Measurements from ENCODE around the gene C11orf98.
"Not testable (repeated sequence)": the region's sequence is repeated elsewhere in the genome, so short reads cannot be mapped to it uniquely, and the experiment has no call there.

Gene C11orf98

DNA sequence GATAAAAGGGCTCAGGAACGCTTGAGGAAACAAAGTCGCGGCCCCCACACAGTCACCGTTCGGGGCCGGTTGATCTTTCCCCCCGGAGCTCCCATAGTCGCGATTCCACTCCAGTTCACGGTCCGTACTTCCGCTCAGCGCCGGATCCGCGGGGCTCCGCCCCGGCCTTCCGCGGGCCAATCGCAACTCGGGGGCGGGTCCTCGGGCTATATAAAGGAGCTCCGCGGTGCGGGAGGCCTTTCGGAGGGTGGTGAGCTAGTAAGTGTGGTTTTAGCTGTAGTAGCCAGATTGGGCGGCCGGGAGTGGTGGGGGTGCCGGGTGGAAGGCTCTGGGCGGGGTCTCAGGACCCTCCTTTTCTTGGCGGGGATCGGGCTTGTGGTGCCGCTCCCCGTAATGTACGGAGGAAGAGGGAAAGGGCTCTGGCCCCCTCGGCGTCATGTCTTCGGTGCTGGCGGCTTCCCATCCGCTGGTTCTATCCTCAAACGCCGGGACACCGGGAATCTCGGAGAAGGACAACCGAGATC is at the start of gene C11orf98, which contains the start of gene CSKMT:
Gene C11orf98 (minus strand): TSS at position 136 of the 524 bp plus-strand sequence. CDS start 41 bp downstream, at position 95.
Gene CSKMT (plus strand): TSS at position 238 of the 524 bp plus-strand sequence. CDS start 568 bp downstream, outside the sequence.
- peak; percentile 84 to 85 for DNase-seq

DNA sequence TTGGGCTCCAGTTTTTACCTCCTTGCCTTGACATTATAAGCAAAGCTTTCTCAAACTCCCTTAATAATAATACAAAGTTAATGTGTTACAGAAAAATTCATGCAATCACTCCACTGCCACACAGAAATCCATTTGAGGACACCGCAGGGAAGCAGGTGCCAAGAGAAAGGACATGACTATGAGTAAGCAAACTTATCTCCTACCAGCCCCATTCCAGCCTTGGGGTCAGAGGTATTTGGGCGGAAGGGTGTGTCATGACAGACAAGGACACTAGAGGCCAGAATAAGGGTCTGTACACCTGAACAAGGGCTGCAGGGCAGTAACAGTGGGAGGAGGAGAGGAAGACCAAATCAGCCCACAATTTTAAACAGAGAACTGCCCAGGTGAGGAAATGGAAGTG is 48.3 kb upstream of the C11orf98 start:
- no peak for DNase-seq

DNA sequence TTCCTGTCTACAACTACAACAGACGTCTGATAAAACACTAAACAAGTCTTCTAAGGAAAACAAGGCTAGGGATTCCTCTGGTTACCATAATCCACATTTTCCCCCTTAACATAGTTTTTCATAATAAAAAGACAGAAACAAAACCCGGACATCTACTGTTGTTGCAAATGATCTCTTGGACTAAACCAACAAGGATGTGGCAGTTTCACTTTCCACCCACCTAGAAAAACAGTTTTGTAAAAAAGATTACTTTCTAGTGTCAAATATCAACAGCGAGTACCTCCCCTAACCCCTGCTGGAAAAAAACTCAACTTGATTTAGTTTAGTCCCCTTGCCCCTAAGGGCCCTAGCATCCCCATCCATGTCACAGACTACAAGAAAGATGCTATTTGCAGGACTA is 47.9 kb upstream of the C11orf98 start:
- no peak for DNase-seq

DNA sequence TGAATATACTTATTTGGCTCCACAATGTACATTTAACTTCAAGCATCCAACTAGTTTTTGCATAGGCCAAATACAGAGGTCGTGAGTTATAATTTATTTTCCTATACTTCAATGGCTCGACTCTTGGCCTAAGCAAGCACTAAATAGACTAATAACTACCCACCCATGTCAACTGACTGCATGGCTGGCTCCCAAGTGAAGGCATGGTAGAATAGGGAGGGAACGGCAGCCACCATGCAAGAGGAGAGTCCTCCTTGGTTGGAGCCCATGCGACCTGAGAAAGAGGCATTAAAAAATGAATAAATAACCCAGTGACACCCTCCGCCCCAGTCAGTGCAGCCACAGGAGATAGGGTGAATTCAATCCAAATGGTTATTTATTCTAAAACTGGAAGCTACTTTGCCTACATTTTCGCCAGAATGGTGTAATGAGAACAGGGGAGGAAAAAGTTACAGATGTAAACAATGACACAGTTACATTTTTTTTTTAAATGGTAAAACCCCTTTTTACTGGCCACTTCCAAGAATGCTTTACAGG is 47.3 kb upstream of the C11orf98 start:
- no peak for DNase-seq

DNA sequence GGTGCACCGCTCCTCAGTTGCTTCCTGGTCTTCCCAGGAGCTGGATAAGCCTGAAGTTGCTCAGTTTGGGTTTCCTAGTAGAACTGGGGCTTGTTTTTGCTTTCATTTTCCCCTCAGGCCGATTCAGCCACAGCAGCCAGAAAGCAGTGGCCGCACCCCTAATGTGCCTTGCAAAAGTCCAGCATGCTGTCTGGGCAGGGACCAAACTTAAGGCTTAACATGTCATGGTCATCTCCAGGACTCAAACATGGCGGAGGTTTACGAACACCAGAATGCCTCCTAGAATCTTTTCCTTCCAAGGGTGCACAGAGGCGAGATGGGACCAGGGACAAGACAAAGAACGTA is 45.0 kb upstream of the C11orf98 start:
- no peak for DNase-seq

DNA sequence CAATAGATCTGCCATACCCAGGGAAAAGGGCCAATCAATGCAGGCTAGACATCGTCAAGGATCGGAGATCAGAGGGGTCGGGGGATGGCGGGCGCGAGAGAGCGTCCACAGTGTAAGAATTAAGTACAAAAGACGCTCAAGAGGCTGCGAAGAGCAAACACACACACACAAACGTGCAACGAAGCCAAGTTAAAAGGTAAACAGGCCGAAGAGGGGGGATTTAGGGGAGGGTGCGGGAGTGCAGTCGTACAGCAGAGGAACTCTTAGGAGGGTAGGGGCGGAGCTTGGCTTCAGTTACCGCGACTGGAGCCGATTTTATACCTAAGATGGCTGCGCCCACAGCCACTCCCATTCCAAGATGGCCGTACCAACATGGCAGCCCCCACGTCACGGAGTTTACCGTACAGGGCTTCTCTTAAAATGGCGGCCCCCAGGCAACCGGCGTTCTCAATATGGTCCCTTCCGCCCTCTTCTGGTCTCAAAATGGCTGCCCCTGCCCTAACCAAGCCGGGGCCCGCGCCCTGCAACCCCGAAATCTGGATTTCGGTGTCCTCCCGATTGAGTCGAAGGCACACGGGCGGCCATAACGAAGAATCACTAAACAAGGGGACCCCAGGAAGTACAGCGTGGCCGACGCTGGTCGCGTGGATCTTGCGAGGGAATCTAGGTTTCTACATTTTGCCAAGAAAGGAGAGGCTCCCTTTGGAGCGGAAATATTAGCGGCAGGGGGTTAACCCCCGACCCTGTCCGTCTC is 44.4 kb upstream of the C11orf98 start:
- DNase-seq: peak; percentile 97 to 98

DNA sequence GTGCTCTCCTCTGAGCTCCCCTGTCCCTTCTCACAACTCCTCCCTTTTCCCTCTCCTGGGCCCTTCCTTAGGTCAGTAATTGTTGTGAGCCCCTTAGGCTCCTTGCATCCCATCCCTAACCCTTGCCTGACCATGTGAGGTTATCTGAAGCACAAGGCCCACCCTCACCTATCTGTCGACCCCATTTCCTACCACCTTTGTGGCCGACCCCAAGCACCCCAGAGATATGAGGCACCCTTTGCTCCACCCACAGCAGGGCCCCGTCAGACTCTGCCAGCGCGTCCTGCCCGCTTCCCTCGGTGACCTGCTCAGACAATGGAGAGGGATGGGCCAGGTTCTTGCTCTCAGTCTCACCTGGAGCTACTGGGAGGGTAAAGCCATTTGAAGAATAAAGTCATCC is 43.8 kb upstream of the C11orf98 start:
- no peak for DNase-seq

DNA sequence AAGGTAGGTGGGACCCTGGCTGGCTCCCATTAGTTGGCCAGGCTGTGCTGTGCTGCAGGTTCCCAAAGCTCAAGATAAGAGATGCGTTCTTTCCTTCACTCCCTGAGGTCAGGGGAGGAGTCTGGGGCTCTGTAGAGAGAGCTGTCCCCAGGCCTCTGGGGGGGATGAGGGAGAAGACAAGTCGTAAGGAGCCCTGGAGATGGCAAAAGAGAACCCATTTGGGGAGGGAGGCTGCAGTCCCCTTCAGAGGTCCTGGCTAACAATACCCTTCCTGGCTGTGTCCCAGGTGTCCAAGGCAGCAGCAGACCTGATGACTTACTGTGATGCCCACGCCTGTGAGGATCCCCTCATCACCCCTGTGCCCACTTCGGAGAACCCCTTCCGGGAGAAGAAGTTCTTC is 43.4 kb upstream of the C11orf98 start:
- no peak for DNase-seq

DNA sequence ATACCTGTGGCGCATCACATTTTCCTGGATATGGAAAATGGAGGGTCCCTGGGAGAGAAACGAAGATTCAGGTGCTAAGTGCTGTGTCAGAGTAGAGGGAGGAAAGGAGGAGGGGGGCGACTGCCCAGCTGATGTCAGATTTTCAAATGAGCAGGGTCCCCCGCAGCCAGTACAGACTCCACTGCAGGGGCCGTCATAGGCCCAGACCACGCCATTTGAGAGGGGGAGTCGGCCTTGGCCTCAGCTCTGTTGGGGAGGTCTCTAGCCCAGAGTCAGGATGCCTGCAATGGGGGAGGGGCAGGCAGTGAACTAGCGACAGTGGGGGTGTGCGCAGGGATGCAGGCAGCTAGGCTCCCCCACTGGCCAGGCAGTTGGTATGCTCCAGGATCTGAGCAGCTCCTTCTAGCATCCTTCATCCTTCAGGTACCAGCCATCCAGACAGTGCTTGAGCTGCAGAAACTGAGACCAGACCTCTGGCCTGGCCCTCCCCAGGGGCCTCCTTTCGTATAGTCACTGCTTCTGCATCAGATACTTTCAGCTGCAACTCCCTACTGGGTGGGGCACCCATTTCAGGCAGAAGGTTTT is 42.4 kb upstream of the C11orf98 start, which contains the start of the genes BSCL2 and GNG3:
Gene BSCL2 (minus strand): TSS at position 148 of the 585 bp plus-strand sequence. CDS start 229 bp downstream, outside the sequence.
Gene GNG3 (plus strand): TSS at position 400 of the 585 bp plus-strand sequence. CDS start 620 bp downstream, outside the sequence.
- DNase-seq: no peak

DNA sequence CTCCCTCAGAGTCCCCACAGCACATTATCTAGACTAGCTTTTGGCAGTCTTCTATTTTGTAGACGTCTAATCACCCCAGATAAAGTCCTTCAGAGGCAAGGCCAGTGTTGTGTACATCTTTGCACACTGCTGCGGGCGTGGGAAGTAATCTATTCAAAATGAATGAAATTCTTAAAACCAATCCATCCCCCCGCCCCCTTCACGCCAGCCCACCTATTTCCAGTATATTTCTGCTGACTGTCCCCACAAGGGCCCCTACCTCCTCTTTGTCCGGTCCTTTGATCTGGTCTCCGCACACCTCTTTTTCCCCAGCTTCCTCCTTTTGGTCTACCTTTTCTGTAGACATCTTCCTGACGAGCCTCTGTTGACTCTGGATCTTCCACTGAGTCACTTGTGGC is 41.8 kb upstream of the C11orf98 start:
- no peak for DNase-seq

DNA sequence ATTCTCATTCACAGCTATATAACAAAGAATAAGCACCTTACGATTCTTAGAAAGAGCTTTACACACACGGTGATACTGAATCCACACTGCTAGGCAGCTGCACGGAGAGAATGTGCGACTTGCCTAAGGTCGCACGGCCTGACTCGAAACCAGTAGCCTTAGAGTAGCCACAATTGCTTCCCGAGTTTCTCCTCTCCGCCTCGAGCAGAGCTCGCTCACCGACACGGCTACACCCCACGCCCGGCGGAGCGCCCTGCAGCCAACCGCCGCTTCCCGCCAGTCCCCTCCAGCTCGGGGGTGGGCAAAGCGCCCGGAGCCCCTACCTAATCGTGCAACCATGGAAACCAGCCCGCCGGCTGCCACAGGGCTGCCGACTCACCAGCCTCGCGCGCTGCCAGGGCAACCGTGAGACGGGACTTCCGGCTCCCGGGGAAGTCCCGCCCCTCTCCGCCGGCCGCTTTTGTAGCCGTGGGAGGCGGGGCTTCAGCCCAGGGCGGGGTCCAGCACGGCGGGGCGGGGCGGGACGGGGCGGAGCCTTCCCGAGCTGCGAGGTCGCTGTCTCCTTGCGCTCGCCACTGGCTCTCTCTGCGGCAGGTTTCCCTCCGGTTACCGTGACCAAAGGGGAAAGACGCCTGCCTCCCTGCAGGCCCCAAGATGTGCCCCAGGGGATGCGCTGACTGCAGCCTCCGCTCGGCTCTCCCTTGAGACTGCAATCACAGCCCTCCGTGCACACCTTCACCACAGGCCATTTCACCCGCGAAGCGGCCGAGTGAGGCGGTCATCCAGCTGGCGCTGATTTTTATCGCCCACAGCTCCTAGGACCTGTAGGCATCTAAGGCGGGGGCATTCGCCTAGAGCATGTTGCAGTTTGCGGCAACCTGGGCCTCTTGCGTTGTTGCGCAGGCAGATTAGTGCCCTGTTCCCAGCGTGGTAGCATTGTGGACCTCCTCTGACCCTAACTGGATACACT is 41.2 kb upstream of the C11orf98 start:
- DNase-seq: peak; percentile 77 to 82

DNA sequence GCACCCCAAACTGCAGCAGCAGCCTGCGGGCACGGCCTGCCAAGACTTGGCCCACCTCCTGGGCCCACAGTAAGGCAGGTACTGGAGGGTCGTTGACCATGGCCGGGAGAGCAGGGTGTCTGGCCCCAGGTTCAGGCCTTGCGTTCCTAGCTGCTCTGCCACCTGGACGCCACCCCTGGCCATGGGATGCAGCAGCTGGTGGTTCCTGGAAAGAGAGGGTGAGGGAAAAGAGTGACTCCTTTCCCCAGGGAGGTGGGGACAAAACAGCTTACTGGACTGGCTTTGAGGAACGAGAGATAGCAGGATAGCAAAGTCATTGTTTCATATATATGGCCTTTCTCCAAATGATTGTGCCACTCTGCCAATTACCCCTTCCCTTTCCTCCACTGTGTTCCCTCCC is 40.4 kb upstream of the C11orf98 start:
- DNase-seq: peak in 1 of 2 experiments; percentile 23

DNA sequence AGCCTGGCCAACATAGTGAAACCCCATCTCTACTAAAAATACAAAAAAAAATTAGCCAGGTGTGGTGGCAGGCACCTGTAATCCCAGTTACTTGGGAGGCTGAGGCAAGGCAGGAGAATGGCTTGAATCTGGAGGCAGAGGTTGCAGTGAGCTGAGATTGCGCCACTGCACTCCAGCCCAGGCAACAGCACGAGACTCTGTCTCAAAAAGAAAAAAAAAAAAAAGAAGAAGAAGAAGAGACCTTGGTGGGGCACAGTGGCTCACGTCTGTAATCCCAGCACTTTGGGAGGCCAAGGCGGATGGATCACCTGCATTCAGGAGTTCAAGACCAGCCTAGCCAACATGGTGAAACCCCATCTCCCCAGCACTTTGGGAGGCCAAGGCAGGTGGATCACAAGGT is 38.9 kb upstream of the C11orf98 start:
- DNase-seq: not testable (repeated sequence)

DNA sequence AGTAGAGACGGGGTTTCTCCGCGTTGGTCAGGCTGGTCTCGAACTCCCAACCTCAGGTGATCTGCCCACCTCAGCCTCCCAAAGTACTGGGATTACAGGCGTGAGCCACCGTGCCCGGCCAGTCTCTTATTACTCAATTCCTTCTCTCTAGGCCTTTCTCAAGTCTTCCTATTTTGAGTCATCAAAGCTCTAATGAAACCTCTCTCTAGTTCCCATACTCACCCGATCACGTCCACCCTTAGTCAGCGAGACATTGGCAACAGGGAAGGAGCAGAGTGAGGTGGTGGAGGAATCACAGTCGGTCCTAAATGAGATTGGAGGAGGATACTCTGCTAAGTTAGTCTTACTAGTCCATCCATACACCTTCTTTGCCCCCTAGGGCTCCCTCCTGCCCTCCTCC is 37.2 kb upstream of the C11orf98 start:
- no peak for DNase-seq

DNA sequence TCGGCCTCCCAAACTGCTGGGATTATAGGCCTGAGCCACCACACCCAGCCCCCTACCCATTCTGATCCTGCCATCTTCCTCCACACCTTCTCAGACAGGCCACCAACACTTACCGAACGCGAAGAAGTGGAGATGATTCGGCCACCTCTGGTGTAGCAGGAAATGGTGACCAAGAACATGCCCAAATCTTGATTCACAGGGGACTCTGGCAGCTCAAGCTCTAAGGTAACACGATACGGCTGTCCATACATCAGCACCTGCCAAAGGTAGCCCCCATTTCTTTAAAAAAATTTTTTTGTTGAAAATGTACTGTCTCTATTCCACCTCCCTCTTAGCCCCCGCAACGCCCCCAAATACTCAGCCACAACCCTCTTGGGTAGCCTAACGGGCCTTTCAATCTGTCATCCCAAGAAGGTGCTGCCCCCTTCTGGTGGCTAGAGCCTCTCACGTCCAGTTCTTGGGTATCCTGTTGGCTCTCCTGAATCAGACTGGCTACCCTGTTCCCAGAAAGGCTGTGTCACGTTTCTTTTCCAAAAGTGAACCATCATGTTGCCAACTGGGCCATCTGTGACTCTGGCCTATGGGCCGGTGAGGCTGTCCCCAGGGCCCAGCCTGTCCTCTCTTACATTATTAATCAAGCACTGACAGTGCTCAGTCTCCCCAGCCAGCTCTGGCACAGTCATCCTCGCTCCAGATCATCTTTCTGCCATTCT is 29.6 kb upstream of the C11orf98 start:
- DNase-seq: peak; percentile 64 to 65

DNA sequence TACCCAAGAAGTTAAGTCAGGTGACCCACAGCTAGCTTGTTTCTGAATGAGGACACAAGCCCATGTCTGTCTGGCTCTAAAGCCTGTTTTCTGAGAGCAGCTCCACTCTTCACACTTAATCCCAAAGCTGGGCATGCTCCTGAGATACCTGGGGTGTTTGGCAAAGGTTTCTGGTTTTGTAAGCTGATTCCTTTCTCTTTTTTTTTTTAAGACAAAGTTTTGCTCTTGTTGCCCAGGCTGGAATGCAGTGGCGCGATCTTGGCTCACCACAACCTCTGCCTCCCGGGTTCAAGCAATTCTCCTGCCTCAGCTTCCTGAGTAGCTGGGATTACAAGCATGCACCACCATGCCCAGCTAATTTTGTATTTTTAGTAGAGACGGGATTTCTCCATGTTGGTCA is 28.6 kb upstream of the C11orf98 start:
- not testable (repeated sequence) for DNase-seq

DNA sequence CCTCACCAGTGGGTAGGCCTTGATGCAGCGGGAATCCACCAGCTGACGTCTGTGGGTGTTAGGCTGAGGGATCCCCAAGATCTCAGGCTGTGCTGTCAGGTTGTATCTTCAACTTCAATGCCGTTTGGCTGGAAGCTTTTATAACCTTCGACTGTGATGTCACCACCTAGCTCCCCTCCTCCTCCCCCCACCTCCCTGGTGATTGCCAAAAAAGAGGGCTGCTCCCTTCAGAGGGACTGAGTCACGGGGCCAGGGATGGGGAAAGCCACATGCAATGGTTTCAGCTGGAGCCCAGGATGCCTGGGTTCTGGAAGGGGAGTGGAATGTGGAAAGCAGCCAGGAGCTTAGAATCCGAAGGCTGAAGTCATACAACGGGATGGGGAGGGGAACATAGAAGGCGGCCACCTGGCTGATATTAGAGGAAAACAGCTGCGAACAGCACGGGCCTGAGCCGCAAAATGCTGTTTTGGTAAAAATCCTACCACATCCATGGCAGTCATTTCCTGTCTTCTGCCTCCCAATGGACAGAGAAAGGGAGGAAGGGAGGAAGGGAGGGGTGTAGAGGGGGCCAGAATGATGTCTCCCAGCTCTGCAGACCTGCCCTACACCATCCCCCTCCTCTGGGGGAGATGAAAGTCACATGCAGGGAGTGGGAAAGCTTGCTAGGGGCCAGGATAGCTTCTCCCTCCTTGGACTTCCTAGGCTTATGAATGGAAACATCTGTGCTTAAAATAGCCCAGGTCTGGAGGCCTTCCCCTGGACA is 24.6 kb upstream of the C11orf98 start, which contains the start of gene LRRN4CL:
Gene LRRN4CL (minus strand): TSS at position 110 of the 763 bp plus-strand sequence. CDS start 1,022 bp downstream, outside the sequence.
- no peak for DNase-seq

DNA sequence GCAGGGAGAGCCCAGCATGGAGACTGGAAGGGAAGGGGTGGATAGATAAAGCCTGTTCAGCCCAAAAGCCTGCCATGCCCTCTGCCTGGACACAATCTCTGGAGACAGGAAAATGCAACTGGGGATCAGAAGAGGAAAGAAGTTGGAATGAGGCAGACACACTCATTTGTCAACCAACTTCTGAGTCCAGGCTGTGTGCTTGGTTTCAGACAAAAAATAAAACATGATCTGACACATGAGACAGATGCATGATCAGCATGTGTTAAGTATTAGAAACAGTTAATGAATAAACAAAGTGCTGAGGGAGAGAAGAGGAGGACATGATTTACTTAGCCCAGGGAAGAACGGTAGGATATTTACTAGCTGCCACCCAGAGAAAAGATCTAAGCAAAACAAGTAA is 23.5 kb upstream of the C11orf98 start:
- no peak for DNase-seq

DNA sequence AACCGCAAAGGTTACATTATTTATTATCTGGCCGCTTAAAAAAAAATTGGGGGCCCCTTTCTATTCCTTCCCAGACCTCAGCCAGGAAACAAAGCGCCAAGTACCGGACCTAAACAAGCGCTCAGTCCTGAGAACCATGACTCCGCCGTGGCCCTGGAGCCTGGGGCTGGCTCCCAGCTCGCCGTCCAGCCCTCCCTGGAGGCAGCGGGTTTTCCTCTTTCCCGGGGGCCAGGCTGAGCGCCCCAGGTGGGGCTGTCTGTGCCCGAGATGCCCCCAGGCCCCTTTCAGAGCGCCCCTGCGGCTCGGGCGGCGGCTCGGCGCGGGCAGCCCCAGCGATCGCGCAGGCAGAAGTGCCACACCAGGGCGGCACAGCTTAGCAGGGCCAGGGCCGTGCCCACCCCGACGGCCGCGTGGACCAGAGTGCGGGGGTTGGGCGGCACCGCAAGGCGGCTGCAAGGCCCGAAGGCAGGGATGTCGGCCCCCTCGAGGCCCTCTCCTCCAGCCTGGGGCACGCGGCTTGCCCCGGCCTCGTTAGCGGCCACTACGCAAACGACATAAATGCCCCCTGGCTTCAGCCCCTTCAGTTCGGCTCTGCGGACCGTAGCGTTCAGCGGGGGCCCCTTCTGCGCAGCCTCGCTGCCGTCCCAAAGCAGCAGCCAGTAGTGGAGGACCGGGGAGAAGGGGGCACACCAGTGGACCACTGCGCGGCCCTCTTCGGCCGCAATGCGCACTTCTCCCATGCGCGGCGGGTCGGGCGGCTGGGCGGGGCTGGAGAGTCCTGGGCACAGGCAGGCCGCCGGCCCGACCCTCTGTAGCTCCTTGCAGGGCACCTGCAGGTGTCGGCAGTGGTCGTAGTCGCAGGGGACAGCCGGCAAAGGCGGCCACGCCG is 22.7 kb upstream of the C11orf98 start:
- no peak for DNase-seq

DNA sequence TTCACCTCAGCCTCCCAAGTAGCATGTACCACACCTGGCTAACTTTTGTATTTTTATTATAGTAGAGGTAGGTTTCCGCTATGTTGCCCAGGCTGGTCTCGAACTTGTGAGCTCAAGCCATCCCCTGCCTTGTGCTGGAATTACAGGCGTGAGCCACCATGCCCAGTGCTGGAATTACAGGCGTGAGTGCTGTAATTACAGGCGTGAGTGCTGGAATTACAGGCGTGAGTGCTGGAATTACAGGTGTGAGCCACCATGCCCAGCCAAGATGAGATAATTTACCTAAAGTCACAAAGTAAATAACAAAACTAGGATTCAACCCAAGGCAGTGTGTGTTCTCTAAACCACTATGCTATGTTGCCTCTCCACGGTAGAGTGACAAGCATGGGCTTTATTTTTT is 17.5 kb upstream of the C11orf98 start:
- no peak for DNase-seq
